Activated CD8-positive, alpha-beta memory T cell treated with anti-CD3 and anti-CD28 coated beads, Interleukin-2, amount 50 U/mL, for 1 hour (primary cell): ENCODE measurements around the gene BCL2L1.

Experiments
- DNase-seq: peaks from one replicate; pipeline ENCODE4 v3.0.0-alpha.2; 2020; ENCODE audit errors: extremely low read depth

BCL2L1 gene

GRCh38 chr20:31708736-31709534 lies 13.7 kb downstream of the BCL2L1 start:
- DNase-seq: no peak

- no peak for DNase-seq
These were observed 14.5 kb downstream of the BCL2L1 start for GRCh38 chr20:31707994-31708735.

GRCh38 chr20:31707258-31707615 lies 15.4 kb downstream of the BCL2L1 start:
- DNase-seq: no peak

- DNase-seq: no peak
These were observed 15.9 kb downstream of the BCL2L1 start for GRCh38 chr20:31706607-31707257.

- no peak for DNase-seq
These were observed 16.8 kb downstream of the BCL2L1 start for GRCh38 chr20:31705598-31706597.

- DNase-seq: no peak
These were observed 17.5 kb downstream of the BCL2L1 start for GRCh38 chr20:31705191-31705590.

- no peak for DNase-seq
These were observed 18.2 kb downstream of the BCL2L1 start for GRCh38 chr20:31704225-31705119.

GRCh38 chr20:31701591-31701990 lies 21.1 kb downstream of the BCL2L1 start:
- no peak for DNase-seq

- DNase-seq: no peak
These were observed 21.9 kb downstream of the BCL2L1 start for GRCh38 chr20:31700747-31701146.

GRCh38 chr20:31699801-31700728 lies 22.6 kb downstream of the BCL2L1 start:
- DNase-seq: no peak

GRCh38 chr20:31698803-31699718 lies 23.6 kb downstream of the BCL2L1 start:
- DNase-seq: no peak

GRCh38 chr20:31698243-31698802 lies 24.3 kb downstream of the BCL2L1 start:
- no peak for DNase-seq

- DNase-seq: no peak
These were observed 26.5 kb downstream of the BCL2L1 start for GRCh38 chr20:31695849-31696804.

- DNase-seq: no peak
These were observed 27.6 kb downstream of the BCL2L1 start for GRCh38 chr20:31694842-31695593.

GRCh38 chr20:31693987-31694661 lies 28.5 kb downstream of the BCL2L1 start:
- DNase-seq: no peak
